Neuronal stem cell (in vitro differentiated cells): Measurements from ENCODE around the gene ADCY1.

Source experiments
- DNase-seq: peaks from one replicate; pipeline ENCODE4 v3.0.0-alpha.2; 2013; ENCODE audit warnings: low spot score
- H2AFZ ChIP-seq: one replicate; pipeline ENCODE4 v1.6.1; 2013; ENCODE audit warnings: mild to moderate bottlenecking, low read length, inconsistent platforms
- H2AK5ac ChIP-seq: 2 replicates; pipeline ENCODE4 v1.6.1; 2013; ENCODE audit warnings: low read depth, mild to moderate bottlenecking, inconsistent platforms, low read length, moderate library complexity, mixed read lengths
- H2BK120ac ChIP-seq: 2 replicates; pipeline ENCODE4 v1.6.1; 2013; ENCODE audit warnings: low read depth, mild to moderate bottlenecking, inconsistent platforms, low read length, moderate library complexity, mixed read lengths
- H2BK12ac ChIP-seq: one replicate; pipeline ENCODE4 v1.6.1; 2013; ENCODE audit warnings: low read length, inconsistent platforms
- H2BK15ac ChIP-seq: 2 replicates; pipeline ENCODE4 v1.6.1; 2013; ENCODE audit warnings: mild to moderate bottlenecking, low read length, inconsistent platforms, mixed read lengths
- H2BK5ac ChIP-seq: one replicate; pipeline ENCODE4 v1.6.1; 2013; ENCODE audit warnings: inconsistent platforms, mild to moderate bottlenecking, low read length, moderate library complexity
- H3K14ac ChIP-seq: one replicate; pipeline ENCODE4 v1.6.1; 2013; ENCODE audit warnings: low read length, inconsistent platforms
- H3K18ac ChIP-seq: 2 replicates; pipeline ENCODE4 v1.6.1; 2013; ENCODE audit warnings: low read length, inconsistent platforms
- H3K23ac ChIP-seq: 2 replicates; pipeline ENCODE4 v1.6.1; 2013; ENCODE audit warnings: low read depth, mild to moderate bottlenecking, mixed read lengths, low read length, inconsistent platforms; ENCODE audit not compliant: poor library complexity
- H3K27ac ChIP-seq: replicated peaks from 3 replicates; pipeline ENCODE4 v1.5.1; 2013; ENCODE audit warnings: low read length, inconsistent platforms
- H3K27me3 ChIP-seq, 3 experiments: 2 replicates each; pipeline ENCODE4 v1.6.1; 2013; ENCODE audit warnings: low read length in 3 of 3, mild to moderate bottlenecking in 2 of 3, inconsistent platforms in 1 of 3, low read depth in 1 of 3, mixed read lengths in 1 of 3, moderate library complexity in 1 of 3; ENCODE audit not compliant: control insufficient read depth in 3 of 3, insufficient read depth in 3 of 3
- H3K36me3 ChIP-seq, 2 donors: replicated peaks in 1 of 2; 2 replicates each; pipeline ENCODE4 v1.6.1; 2013; ENCODE audit warnings: low read length in 2 of 2; ENCODE audit not compliant: control insufficient read depth in 2 of 2, insufficient read depth in 2 of 2
- H3K4ac ChIP-seq: 2 replicates; pipeline ENCODE4 v1.6.1; 2013; ENCODE audit warnings: inconsistent platforms, mild to moderate bottlenecking, low read length, moderate library complexity
- H3K4me1 ChIP-seq, 2 donors: 1 replicate in 1 of 2; 2 replicates in 1 of 2; pipeline ENCODE4 v1.6.1; 2013; ENCODE audit warnings: low read length in 2 of 2, low read depth in 1 of 2; ENCODE audit not compliant: control insufficient read depth in 2 of 2, insufficient read depth in 1 of 2
- H3K4me2 ChIP-seq: one replicate; pipeline ENCODE4 v1.6.1; 2013; ENCODE audit warnings: mild to moderate bottlenecking, low read length, inconsistent platforms; ENCODE audit not compliant: insufficient read depth, poor library complexity, severe bottlenecking
- H3K4me3 ChIP-seq, 2 donors: 2 replicates each; pipeline ENCODE4 v1.5.1; 2013; ENCODE audit warnings: low read length in 2 of 2, mild to moderate bottlenecking in 2 of 2, inconsistent platforms in 1 of 2, moderate library complexity in 1 of 2
- H3K79me1 ChIP-seq: one replicate; pipeline ENCODE4 v1.6.1; 2013; ENCODE audit warnings: low read depth, mild to moderate bottlenecking, inconsistent platforms, low read length, moderate library complexity
- H3K9ac ChIP-seq: one replicate; pipeline ENCODE4 v1.6.1; 2013; ENCODE audit warnings: mild to moderate bottlenecking, low read depth, low read length, inconsistent platforms; ENCODE audit not compliant: poor library complexity
- H3K9me3 ChIP-seq, 2 donors: replicated peaks in 1 of 2; 2 replicates each; pipeline versions ENCODE3 to v1.6.1; 2013; ENCODE audit warnings: low read length in 2 of 2, mild to moderate bottlenecking in 2 of 2, inconsistent platforms in 1 of 2, low read depth in 1 of 2, mixed read lengths in 1 of 2, moderate library complexity in 1 of 2; ENCODE audit not compliant: control insufficient read depth in 2 of 2, insufficient read depth in 1 of 2
- H4K8ac ChIP-seq: one replicate; pipeline ENCODE4 v1.6.1; 2013; ENCODE audit warnings: low read depth, mild to moderate bottlenecking, inconsistent platforms, low read length, moderate library complexity
- H4K91ac ChIP-seq: one replicate; pipeline ENCODE4 v1.6.1; 2013; ENCODE audit warnings: low read length, low read depth, mild to moderate bottlenecking, inconsistent platforms; ENCODE audit not compliant: poor library complexity
- WGBS, 2 donors: extraction: QIAGEN DNeasy Blood & Tissue Kit; methylation state at CpG; one replicate each; pipeline ENCODE4 v1.1.7; 2013; ENCODE audit warnings: missing lambda C conversion rate in 2 of 2, mixed read lengths in 1 of 2; ENCODE audit not compliant: insufficient read length in 2 of 2, insufficient replicate concordance in 1 of 2; ENCODE audit errors: extremely low coverage in 2 of 2; 5-methylcytosine and 5-hydroxymethylcytosine counted together

ADCY1 gene

DNA sequence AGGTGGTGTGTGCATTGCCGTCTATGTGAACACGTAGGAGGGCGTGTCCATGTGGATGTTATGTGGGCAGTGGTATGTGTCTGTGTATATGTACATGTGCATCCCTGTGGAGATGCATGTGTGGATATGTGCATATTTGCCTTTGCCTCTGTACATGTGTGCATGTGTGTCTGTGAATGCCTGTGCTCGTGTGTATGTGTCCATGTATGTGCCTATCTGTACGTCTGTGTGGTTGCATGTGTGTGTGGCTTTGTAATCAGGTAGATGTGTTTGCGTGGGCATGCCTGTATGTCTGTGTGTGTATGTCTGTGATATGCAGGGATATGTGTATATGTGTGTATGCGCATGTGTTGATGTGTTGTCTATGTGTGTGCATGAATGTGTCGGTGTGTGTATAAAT is 19.7 kb downstream of the ADCY1 start:
- Histone ChIP-seq H3K4me2 (no peak overlapping the region), H3K27ac (no peak overlapping the region), H2AFZ (no peak overlapping the region), H4K91ac (no peak overlapping the region), H3K36me3 (peaks cover 0 to 2% of the 10 kb centered on the region in 2 donors), H2BK15ac (no peak overlapping the region), H3K79me1 (peaks cover 7% of the 10 kb centered on the region), H3K4ac (no peak overlapping the region), H3K4me1 (peaks cover 3 to 11% of the 10 kb centered on the region in 2 donors), H3K14ac (no peak overlapping the region), H2BK12ac (no peak overlapping the region), H2BK120ac (no peak overlapping the region), H3K4me3 (peak overlapping the region in 1 of 2 donors; percentile 65), H3K9ac (no peak overlapping the region), H3K23ac (no peak overlapping the region), H2BK5ac (no peak overlapping the region), H3K18ac (no peak overlapping the region), H3K27me3 (no peaks in the 10 kb centered on the region), H2AK5ac (no peak overlapping the region), H3K9me3 (peaks cover 0 to 2% of the 10 kb centered on the region in 2 donors), H4K8ac (no peak overlapping the region)
- WGBS, 2 donors, result no CpG with 5 or more reads among the region's 8 CpGs
- DNase-seq, result no peak

DNA sequence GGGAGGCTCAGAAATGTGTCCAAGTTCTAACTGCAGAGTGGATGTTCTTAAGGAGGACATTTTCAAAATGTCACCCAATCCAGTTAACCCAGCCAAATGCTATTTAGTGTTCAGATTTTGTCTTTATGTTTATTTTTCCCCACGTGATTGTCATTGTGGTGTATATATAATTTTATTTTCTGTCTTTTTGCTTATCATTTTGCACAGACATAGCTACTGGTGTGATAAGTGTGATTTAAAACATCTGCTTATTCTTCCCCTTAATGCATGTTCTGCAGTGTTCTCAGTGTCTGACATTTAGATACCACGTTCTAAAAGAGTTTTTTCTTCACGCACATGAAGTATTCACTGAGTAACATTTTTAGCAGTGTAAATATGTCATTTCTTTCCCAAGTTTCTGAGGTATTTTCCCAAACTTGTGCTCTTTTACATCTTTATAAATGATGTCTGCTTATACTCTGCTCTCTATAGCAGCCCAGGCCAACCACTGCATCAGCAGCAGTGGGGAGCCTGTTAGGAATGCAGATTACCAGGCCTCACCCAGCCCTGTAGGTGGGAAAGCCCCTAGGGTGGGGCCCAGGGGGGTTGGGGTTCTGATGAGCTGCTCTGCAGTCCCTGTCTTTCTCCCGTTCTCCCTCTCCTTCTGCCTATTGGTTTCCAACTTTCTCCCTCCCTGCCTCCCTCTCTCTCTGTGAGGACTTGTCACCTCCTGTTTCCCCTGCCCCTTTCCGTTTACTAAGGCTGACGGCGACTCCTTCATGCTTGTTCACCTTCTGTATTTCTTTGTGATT is 20.8 kb downstream of the ADCY1 start:
- Histone ChIP-seq H2BK12ac (no peak overlapping the region), H3K23ac (no peak overlapping the region), H2AK5ac (no peak overlapping the region), H2BK15ac (no peak overlapping the region), H2BK5ac (no peak overlapping the region), H3K27me3 (no peaks in the 10 kb centered on the region), H3K36me3 (peaks cover 0 to 2% of the 10 kb centered on the region in 2 donors), H3K9me3 (peaks cover 0 to 2% of the 10 kb centered on the region in 2 donors), H3K27ac (no peak overlapping the region), H3K9ac (no peak overlapping the region), H3K4ac (no peak overlapping the region), H3K4me2 (no peak overlapping the region), H3K4me3 (no peak overlapping the region), H2AFZ (no peak overlapping the region), H2BK120ac (no peak overlapping the region), H3K18ac (no peak overlapping the region), H3K4me1 (peaks cover 3 to 11% of the 10 kb centered on the region in 2 donors), H3K14ac (no peak overlapping the region), H3K79me1 (peaks cover 8% of the 10 kb centered on the region), H4K8ac (no peak overlapping the region), H4K91ac (no peak overlapping the region)
- no peak for DNase-seq
- WGBS, 2 donors, result no CpG with 5 or more reads among the region's 7 CpGs

DNA sequence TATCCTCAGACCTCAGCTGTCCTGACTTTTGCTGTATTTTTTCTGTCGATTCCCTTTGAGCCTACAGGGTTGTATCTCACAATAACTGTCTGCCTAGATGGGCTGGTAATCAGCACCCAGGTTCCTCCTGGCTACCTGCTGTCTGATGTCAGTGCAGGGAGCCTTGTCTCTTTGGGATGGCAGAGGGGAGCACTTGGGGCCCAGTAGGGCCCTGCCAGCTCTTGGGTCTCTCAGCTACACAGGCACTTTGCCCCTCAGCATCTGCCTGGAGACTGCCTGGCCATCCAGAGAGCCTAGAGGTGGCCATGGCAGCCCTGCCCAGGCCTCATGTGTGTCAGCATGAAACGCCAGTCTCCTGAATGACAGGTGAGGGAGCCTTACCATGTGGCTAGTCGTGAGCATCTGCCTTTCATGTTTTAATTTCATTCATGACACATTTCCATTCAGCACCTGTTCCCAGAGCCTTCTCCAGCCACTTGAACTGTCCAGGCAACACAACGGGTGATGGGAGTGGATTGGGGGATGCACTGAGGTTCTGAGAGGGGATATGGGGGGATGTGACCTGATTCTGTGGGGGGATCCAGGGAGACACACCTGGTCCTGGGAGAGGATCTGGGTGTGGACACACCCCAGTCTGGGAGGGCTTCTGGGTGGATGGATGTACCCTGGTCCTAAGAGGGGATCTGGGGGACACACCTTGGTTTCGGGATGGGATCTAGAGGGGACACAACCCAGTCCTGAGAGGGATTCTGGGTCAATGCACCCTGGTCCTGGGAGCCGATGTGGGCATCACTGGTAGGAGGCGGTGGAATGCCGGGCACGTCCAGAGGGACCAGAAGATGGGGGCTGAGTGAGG is 21.9 kb downstream of the ADCY1 start:
- no peak overlapping the region for H2BK120ac ChIP-seq
- no peak overlapping the region for H4K91ac ChIP-seq
- peaks cover 0 to 2% of the 10 kb centered on the region in 2 donors for H3K36me3 ChIP-seq
- no peak overlapping the region for H3K14ac ChIP-seq
- H3K27me3 ChIP-seq, result no peaks in the 10 kb centered on the region
- H3K4ac ChIP-seq, result no peak overlapping the region
- H2AFZ ChIP-seq, result no peak overlapping the region
- no peak overlapping the region for H2BK12ac ChIP-seq
- peak overlapping the region; percentile 30 for H3K18ac ChIP-seq
- peaks cover 3 to 9% of the 10 kb centered on the region in 2 donors for H3K4me1 ChIP-seq
- H2BK5ac ChIP-seq, result no peak overlapping the region
- H3K4me3 ChIP-seq, result no peak overlapping the region
- no peak overlapping the region for H2AK5ac ChIP-seq
- no peak overlapping the region for H2BK15ac ChIP-seq
- WGBS, 2 donors, result no CpG with 5 or more reads among the region's 9 CpGs
- DNase-seq, result no peak
- no peak overlapping the region for H3K9ac ChIP-seq
- H3K79me1 ChIP-seq, result peaks cover 8% of the 10 kb centered on the region
- H3K4me2 ChIP-seq, result no peak overlapping the region
- no peak overlapping the region for H3K23ac ChIP-seq
- H3K27ac ChIP-seq, result no peak overlapping the region
- peaks cover 0 to 2% of the 10 kb centered on the region in 2 donors for H3K9me3 ChIP-seq
- no peak overlapping the region for H4K8ac ChIP-seq

DNA sequence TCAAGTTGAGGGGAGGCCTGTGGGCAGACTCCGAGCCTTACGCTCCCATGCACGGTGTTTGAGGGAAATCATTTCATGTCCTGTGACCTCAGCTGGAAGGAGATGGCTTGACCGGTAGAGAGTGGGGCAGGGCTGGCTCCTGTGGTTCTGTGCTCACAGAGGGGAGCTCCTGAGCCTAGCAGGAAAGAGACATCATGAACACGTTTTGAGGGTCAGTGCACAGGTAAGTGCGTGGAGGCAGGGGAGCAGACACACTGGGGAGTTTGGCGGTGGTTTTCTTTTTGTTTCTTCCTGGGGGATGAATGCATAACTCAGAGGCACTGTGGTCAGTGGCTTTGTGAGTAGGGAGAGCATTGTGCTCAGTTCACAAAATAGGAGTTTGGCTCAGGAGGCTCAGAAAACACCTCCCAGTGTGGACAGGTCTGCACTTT is 22.5 kb downstream of the ADCY1 start:
- H4K91ac ChIP-seq, result no peak overlapping the region
- H3K4me1 ChIP-seq, result peaks cover 3 to 9% of the 10 kb centered on the region in 2 donors
- H3K9me3 ChIP-seq, result peaks cover 0 to 2% of the 10 kb centered on the region in 2 donors
- no peak overlapping the region for H3K27ac ChIP-seq
- H2BK120ac ChIP-seq, result no peak overlapping the region
- H3K27me3 ChIP-seq, result no peaks in the 10 kb centered on the region
- no peak overlapping the region for H2AK5ac ChIP-seq
- H4K8ac ChIP-seq, result no peak overlapping the region
- H3K9ac ChIP-seq, result no peak overlapping the region
- H2BK15ac ChIP-seq, result no peak overlapping the region
- WGBS, 2 donors, result no CpG with 5 or more reads among the region's 7 CpGs
- no peak overlapping the region for H2AFZ ChIP-seq
- H3K18ac ChIP-seq, result peak overlapping the region; percentile 30
- H3K4me2 ChIP-seq, result no peak overlapping the region
- no peak overlapping the region for H3K4ac ChIP-seq
- no peak overlapping the region for H3K23ac ChIP-seq
- DNase-seq, result no peak
- H3K4me3 ChIP-seq, result no peak overlapping the region
- H2BK5ac ChIP-seq, result no peak overlapping the region
- peaks cover 0 to 2% of the 10 kb centered on the region in 2 donors for H3K36me3 ChIP-seq
- H3K79me1 ChIP-seq, result peaks cover 8% of the 10 kb centered on the region
- H2BK12ac ChIP-seq, result no peak overlapping the region
- no peak overlapping the region for H3K14ac ChIP-seq
